ENCODE measurements around the gene LARP1.

DNA sequence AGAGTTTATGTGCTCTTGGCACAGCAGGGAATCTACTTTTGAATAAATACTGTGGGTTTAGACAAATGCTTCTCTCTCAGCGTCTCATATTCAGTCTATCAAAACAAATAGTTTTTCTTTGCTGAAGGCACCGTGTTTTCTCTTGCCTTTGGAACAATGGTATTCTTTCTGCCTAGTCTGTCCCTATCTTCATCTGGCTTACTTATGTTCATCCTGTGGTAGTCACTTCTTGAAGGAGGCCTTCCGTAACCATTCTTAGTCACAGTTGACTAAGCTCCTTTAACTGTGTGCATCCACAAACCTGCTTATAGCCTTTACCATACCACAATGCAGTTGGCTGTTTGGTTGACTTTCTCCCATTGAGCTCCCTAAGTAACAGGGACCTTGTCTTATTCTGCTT, 45.9 kb downstream of the LARP1 start:
- no peak for TF ChIP-seq POLR2AphosphoS5 (IDR thresholded peaks at IDR 0.05)
- no peak for TF ChIP-seq CTCF (IDR thresholded peaks at IDR 0.05)
- TF ChIP-seq POLR2A (IDR thresholded peaks at IDR 0.05) = no peak

All from upper lobe of left lung (tissue), 4 donors.